ENCODE data around the gene PPIP5K2.
"Not testable (repeated sequence)": the region's sequence is repeated elsewhere in the genome, so short reads cannot be mapped to it uniquely, and the experiment has no call there.

PPIP5K2 gene

DNA sequence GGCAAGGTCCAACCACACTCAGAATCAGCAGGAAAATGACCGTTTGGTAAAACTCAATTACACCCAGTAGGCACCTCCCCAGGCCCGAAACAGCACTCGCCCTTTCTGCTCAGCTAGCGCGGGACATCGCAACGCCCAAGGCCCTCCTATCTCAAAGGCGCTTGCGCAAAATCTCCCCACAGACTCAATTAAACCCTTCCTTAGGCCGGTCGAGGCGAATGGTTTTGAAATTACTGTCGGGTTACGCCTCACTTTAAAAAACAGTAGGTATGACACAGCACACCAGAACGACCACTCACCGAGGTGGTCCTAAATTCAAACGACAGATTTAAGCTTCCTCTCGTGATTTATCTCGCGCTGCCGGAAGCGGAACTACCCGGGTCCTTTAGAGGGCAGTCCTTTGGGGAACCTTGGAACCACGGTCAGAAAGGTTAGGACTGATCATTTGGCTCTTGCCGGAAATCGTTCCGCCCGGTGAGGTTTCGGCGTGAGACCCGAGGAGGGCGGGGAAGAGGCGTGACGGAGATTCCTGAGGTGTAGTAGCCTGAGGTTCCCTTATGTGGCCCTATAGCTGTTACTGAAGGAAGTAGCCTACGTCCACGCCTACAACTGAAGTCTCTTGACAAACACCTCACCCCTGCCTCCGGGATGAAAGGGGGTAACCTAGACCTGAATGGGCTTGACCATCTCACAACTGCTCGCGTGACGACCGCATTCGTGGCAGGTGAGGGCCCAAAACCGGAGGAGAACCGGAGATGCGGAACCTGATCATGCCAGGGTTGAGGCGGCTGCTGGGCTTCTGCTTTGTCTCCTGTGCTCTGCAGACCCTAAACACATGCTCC, at the start of gene PPIP5K2, which contains the start of gene GIN1:
TSS of gene PPIP5K2 (plus strand) at position 537 of the 842 bp plus-strand sequence. CDS start 9,289 bp downstream, outside the sequence.
TSS of gene GIN1 (minus strand) at position 374 of the 842 bp plus-strand sequence. CDS start 11,431 bp downstream, outside the sequence.
- DNase-seq (ENCODE audit: low read depth, low spot score), result peak; percentile 90

DNA sequence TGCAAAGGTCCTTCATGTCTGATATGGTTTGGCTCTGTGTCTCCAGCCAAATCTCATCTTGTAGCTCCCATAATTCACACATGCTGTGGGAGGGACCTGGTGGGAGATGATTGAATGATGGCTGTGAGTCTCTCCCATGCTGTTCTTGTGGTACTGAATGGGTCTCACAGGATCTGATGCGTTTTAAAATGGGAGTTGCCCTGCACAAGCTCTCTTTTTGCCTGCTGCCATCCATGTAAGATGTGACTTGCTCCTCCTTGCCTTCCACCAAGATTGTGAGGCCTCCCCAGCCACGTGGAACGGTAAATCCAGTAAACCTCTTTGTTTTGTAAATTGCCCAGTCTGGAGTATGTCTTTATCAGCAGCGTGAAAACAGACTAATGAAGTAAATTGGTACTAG, 46.6 kb upstream of the PPIP5K2 start:
- DNase-seq (ENCODE audit: low read depth, low spot score), result not testable (repeated sequence)

DNA sequence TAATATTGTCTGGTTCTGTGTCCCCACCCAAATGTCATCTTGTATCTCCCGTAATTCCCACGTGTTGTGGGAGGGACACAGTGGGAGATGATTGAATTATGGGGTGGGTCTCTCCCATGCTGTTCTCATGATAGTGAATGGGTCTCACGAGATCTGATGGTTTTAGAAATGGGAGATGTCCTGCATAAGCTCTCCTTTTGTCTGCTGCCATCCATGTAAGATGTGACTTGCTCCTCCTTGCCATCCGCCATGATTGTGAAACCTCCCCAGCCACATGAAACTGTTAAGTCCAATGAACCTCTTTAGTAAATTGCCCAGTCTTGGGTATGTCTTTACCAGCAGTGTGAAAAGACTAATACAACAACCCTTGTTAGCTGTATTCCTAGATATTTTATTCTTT, 44.7 kb upstream of the PPIP5K2 start:
- DNase-seq (ENCODE audit: low read depth, low spot score), result no peak

DNA sequence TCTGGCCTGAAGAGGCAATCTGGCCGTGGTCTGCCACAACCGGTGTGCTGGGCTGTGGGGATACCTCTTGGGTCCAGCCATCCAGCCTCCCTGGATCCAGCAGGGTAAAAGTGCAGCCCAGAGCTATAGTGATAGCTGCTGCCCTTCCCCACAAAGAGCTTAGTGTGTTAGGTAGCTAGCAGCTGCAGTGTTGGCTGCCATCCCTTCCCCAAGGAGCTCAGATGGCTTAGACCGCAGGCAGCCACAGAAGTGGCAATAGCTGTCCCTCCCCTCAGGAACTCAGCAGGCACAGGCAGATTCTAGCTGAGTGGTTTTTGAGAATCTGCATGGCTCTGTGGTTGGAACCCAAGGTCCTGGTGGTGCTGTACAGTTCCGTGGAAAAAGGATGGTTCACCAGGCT, 40.3 kb upstream of the PPIP5K2 start:
- DNase-seq (ENCODE audit: low read depth, low spot score), result no peak

DNA sequence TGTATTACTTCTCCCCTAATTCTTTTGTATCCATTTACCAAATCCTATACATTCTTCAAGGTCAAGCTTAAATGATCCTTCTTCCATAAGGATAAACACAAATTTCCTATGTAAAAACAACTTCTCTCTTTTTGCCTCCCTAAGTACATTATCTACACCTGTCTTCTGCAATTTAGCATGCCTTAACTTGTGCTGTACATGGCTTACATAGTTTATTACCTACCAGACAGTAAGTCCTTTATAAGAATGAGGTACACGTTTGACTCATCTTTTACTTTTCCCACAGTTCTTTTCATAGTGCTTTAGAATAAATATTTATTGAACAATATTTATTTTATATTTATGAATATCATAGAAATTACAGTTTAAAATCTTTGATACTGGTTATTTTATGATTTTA, 33.6 kb upstream of the PPIP5K2 start:
- DNase-seq (ENCODE audit: low read depth, low spot score), result no peak

DNA sequence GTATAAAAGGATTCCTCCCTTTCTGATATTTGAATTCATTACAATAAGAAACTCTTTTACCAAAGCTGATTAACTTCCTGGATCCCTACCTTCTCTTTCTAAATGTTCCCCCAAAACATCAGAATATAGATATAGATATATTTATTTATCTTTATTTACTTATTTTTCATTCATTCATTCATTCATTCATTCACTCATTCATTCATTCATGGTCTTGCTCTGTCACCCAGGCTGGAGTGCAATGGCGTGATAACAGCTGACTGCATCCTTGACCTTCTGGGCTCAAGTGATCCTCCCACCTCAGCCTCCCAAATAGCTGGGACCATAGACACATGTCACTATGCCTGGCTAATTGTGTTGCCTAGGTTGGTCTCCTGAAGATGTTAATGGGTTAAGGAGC, 30.8 kb upstream of the PPIP5K2 start:
- no peak for DNase-seq (ENCODE audit: low read depth, low spot score)

DNA sequence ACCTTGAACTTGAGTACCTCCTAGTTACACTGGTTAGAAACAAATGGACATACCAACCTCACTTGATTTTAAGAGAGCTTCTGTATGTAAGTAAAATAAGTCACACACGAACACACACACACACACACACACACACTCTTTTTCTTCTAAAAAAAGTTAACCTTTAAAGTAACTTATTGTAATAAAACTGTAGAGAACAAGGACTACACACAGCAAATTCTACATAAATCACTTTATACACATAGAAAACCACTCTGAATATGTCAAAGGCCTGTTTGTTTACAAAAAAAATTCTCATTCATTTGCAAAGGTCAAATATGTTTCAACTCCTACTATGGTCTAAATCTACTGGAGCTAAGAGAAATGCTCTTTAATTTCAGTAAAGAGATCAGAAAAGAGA, 29.3 kb upstream of the PPIP5K2 start:
- DNase-seq (ENCODE audit: low read depth, low spot score), result no peak

DNA sequence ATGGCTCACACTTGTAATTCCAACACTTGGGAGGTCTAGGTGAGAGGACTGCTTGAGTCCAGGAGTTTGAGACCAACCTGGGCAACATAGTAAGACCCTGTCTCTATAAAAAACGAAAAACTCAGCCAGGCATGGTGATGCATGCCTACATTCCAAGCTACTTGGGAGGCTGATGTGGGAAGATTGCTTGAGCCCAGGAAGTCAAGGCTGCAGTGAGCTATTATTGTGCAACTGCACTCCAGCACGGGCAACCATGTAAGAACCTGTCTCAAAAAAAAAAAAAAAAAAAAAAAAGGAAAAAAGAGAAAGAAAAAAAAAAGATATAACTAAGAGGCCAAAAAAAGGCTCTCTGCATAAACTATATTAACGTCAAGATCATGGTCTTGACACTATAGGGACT, 27.4 kb upstream of the PPIP5K2 start:
- DNase-seq (ENCODE audit: low read depth, low spot score), result no peak

DNA sequence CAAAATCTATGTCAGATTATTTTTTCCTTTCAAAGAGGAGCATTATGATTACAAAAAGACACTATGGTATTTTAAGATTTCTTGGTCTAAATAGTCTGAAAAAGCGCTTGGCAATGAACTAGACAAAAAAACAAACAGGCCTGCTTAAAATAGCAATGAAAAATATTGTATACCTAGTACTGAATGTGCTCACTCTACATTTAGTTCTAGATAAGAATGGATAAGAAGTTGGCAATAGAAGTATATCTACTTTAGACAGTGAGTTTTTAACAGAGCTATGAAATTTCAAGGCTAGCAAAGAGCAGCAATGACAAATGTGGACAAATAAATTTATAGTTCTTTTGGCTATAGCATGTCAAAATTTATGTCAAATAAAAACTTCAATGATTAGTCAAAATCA, 26.4 kb upstream of the PPIP5K2 start:
- no peak for DNase-seq (ENCODE audit: low read depth, low spot score)

DNA sequence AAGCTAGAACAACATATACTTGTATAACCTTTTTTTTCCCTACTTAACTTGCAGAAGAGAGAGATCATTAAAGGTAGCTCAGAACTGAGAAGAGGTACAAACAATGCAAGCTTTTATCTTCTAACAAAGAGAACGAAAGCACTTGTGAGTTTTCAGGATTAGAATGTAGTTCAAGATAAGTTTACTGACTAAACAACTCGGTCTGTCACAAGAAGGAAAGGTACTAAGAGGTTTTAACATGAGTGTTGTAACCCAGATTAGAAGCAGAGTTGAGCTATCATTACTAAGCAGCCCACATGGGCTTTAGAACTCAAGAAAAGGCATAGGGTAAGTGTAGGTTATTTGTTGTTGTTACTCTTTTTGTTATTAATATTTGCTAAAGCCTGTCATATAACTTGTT, 25.4 kb upstream of the PPIP5K2 start:
- no peak for DNase-seq (ENCODE audit: low read depth, low spot score)

DNA sequence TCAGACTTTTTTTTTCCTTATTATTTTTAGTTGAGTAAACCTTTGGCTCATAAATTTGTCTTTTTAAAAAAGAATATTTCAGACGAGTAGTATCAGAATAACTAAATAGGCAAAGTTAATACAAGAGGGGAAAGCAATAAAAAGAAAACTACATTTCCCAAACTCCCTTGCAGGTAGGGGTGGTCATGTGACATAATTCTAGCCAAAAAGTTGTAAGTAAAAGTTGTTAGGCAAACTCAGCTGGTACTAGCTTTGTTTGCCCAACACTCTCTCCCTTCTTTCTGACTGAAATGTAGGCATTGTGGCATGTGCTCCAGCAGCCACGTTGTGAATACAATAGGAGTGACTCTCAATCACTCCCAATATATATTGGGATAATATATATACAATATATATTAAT, 21.1 kb upstream of the PPIP5K2 start:
- no peak for DNase-seq (ENCODE audit: low read depth, low spot score)

DNA sequence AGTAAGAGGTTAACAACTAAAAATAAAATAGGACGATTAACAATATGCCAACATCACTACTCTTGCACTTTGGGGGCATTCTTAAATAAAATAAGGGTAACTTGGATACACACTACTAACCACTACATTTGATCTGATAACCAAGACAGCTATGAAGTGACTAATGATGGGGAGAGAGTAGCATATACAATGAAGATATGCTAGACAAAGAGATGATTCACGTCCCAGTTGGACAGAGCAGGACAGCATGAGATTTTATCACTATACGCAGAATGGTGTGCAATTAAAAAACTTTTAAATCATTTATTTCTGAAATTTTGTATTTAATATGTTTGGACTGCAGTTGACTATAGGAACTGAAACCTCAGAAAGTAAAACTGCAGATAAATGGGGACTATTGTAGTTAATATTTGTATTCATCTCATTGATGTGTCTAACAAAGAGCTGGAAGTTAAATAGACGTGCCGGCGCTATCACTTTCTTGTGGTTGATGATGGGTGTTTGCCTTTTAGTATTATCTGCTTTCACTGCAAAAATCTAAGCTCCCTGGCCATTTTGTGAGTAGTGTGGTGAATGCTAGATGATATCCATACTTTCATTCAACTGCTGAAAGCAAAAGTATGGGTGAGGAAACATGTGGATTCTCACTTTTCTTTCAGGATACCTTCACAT, 18.9 kb upstream of the PPIP5K2 start:
- DNase-seq (ENCODE audit: low read depth, low spot score), result no peak

DNA sequence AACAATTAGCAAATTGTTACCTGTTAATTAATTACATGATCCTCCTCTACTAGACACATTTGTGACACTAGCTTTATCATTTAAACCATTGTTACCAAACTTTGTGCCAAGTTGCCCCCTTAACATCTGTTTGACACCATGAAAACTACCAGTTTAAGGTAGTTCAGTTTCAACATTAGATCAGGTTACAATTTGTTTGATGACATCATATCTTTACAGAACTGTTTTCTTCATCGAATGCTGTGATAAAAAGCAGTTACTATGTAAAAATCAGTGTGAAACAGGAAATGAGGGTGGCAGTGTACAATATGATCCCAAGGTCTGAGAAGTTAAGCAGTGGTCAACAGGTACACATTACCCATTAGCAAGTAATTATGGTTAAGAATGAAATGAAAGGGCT, 17.9 kb upstream of the PPIP5K2 start:
- DNase-seq (ENCODE audit: low read depth, low spot score), result no peak

DNA sequence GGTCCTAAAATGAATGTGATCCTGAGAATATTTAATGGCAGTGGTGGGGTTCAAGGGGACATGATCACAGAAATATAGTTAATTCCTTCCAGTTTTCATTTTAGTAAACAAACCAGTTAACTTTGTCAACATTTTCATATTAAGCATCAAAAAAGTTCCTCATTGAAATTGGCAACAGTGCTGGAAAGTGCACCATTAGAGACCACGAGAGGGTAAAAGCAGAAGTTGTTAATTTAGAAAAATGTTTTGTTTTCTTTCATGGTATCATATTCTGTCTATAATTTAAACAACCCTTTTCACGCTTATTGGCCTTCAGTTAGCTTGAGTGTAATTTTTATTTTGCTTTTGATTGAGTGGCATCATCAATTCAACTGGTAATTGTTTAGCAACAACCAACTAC, 12.0 kb upstream of the PPIP5K2 start:
- no peak for DNase-seq (ENCODE audit: low read depth, low spot score)

DNA sequence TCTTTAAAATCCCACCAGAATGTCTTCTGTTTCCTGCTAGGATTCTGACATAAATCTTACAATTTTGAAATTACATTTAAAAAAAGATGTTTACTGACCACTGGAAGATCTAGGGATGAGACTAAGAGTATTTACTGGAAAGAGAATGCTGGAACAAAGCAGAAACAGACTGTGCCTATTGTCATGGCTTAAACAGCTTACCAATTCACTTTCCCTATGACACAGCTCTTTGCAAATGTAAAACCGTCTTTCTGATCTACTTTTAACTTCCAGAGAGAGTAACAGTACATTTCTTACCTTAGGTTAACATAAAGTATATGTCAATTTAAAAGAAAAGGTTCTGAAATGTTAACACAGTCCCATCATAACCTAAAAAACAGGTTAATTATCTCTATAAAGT, 10.8 kb upstream of the PPIP5K2 start:
- no peak for DNase-seq (ENCODE audit: low read depth, low spot score)

DNA sequence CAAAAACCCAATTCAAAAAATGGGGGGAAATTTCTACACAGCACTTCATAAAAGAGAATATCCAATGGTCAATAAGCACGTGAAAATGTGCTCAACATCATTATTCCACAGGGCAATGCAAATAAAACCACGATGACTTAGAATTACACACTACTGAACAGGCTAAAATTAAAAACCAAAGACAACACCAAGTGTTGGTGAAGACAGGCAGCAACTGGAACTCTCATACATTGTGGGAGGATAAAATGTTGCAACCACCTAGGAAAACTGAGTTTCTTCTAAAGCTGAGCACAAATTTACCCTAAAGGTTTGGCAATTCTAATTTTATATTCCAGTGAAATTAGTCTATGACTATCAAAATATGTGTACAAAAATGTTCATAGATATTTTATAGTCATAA, 9.7 kb upstream of the PPIP5K2 start:
- DNase-seq (ENCODE audit: low read depth, low spot score), result no peak

DNA sequence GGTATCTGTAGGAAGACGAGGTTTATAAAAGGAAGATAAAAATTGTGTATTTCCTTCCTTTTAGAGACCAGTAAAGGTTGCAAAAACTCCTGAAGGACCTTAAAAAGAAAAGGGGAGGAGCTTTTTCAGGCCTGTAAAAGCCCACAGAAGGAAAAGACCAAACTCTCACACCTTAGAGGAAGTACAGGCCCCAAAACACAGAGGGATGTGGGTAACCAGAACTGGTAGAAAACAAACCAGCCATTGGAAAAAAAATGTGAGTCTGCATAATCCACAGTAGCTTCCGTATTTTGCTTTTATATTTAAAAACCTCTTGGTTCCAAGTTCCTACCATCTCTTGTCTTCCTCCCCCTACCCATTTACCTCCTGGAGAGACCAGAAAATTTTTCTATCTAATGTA, 8.6 kb upstream of the PPIP5K2 start:
- no peak for DNase-seq (ENCODE audit: low read depth, low spot score)

DNA sequence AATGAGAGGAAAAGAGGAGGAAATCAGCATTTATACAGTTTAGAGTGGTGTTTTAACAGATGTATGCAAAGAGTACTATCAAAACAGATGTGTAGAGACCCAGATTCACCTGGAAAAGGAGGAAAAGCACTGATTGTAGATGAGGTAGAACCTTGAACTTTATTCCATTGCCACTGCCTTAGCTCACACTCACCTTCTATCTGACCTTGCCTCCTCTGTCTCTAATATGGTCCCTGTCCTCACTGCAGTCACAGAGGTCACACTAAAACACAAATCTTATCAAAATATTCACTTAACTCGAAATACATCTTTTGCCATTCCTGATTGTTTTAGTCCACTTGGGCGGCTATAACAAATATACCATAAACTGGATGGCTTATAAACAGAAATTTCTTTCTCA, 7.2 kb upstream of the PPIP5K2 start:
- no peak for DNase-seq (ENCODE audit: low read depth, low spot score)

DNA sequence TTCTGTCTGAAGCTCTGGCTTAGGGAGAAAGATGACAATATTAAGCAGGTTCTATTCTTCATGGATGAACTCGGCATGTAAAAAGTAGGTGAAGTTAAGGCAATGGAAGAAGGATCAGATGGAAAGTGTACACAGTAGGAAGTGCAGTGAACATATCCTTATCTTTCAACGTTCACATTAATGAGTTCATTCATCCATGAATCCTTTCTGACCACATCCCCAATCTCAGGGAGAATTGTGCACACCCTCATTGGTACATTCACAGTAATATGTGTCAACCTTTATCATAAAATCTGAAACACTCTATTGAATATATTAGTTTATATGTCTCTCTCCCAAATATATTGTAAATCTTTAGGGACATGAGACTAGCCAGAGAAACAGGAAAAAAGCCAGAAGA, 5.7 kb upstream of the PPIP5K2 start:
- no peak for DNase-seq (ENCODE audit: low read depth, low spot score)

DNA sequence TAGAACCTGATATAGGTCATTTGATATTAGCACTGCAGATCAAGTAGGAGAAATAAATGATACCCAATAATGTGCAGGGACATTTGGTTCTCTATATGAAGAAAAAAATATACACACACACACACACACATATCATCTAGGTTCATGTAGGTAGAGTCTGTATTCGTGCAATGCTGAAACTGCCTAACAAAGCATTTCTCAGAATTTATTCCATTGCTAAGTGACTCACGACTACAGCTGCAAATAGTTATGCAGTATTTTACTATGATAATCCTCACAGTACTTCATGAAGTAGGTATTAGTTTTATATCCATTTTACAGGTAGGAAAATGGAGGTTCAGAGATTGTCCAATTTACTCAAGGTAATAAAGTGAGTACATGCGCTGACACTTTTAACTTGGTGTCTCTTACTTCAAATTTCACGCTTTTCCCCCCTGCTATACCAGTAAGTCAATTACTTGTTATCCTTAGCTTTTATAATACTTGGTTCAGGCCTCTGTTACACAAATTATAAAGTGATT, 2.6 kb upstream of the PPIP5K2 start:
- DNase-seq (ENCODE audit: low read depth, low spot score), result no peak

DNA sequence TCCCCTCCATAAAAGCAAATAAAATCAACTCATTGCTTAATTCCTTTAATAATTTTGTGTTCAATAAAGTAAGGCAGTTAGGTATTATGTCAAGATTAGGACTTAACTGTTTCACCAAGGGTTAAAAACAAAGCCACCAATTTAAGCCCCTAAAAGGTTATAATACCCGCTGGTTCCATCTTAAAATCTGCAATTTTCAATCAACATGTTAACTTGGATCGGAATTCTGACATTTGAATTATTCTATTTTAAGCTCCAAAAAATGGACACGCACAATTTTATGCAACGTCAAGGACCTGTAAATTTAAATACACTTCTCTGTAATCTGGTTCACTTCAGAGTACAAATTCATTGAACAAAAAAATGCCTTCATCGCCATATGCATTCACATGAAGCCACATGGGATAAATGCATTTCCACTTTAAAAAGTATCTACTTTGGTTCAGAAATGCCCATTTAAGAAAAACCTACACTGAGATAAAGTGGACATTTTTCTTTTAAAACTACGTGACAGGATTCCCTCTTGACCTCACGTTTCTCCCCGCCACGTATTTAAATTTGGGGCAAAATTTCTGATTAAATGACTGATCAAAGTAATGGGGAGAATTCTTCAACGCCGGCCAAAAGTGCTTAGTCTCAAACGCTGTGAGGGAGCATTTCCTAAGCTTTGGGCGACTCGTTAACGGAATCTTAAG, 884 bp upstream of the PPIP5K2 start:
- DNase-seq (ENCODE audit: low read depth, low spot score), result no peak

DNA sequence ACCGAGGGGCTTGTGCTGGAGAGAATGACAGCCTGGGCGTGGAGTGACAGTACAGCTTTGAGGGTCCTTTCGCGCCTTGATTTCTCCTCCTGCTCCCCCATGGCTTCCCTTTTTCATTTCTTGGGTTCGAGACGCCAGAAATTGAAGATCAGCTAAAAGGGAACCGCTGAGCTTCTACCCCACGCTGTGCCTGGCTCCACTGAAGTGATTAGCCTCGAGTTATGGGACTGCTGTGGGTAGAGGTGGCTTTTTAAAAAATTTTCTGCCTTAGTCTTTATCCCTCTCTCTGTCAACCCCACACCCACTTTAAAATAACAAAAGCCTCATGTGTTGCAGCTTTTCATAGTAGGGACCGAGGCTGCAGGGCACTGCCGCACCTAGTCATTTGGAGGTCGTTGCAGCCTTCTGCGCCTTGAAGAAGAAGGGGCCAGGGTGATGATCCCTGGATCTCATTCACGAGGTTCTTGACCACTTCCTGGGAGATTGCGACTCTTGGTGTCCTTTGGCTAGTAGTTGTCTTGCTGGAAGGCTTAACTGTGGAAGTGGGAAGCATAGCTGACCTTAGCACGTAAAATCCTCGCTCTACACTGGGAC, 603 bp downstream of the PPIP5K2 start:
- no peak for DNase-seq (ENCODE audit: low read depth, low spot score)
